Trophoblast cell (in vitro differentiated cells and primary cell): Measurements from ENCODE around the gene CDPF1.
"Not testable (repeated sequence)": the region's sequence is repeated elsewhere in the genome, so short reads cannot be mapped to it uniquely, and the experiment has no call there.

Experiments
- DNase-seq, 2 donors: peaks; one replicate each; pipeline ENCODE4 v3.0.0-alpha.2; 2016
- H2AFZ ChIP-seq: 2 replicates; pipeline ENCODE4 v1.6.1; 2013; ENCODE audit warnings: low read length, moderate library complexity, mild to moderate bottlenecking; ENCODE audit not compliant: insufficient read depth, poor library complexity
- H2AK5ac ChIP-seq: 2 replicates; pipeline ENCODE4 v1.6.1; 2013; ENCODE audit warnings: mild to moderate bottlenecking, low read length
- H2BK120ac ChIP-seq: 2 replicates; pipeline ENCODE4 v1.6.1; 2013; ENCODE audit warnings: low read length, mild to moderate bottlenecking, moderate library complexity; ENCODE audit not compliant: insufficient read depth, poor library complexity
- H2BK12ac ChIP-seq: 2 replicates; pipeline ENCODE4 v1.6.1; 2013; ENCODE audit warnings: mild to moderate bottlenecking, low read length, moderate library complexity
- H2BK5ac ChIP-seq: 2 replicates; pipeline ENCODE4 v1.6.1; 2013; ENCODE audit warnings: low read length, low read depth, moderate library complexity, mild to moderate bottlenecking; ENCODE audit not compliant: poor library complexity
- H3K14ac ChIP-seq: 2 replicates; pipeline ENCODE4 v1.6.1; 2013; ENCODE audit warnings: mild to moderate bottlenecking, low read length
- H3K18ac ChIP-seq: 2 replicates; pipeline ENCODE4 v1.6.1; 2013; ENCODE audit warnings: mild to moderate bottlenecking, low read length
- H3K23ac ChIP-seq: 2 replicates; pipeline ENCODE4 v1.6.1; 2013; ENCODE audit warnings: low read length
- H3K27ac ChIP-seq: 2 replicates; pipeline ENCODE4 v1.5.1; 2013; ENCODE audit warnings: low read depth, mild to moderate bottlenecking, inconsistent platforms, low read length, moderate library complexity
- H3K27me3 ChIP-seq: 2 replicates; pipeline ENCODE4 v1.6.1; 2013; ENCODE audit warnings: inconsistent platforms, mild to moderate bottlenecking, low read length, moderate library complexity; ENCODE audit not compliant: insufficient read depth
- H3K36me3 ChIP-seq, 2 experiments: 1 replicate in 1 of 2; 2 replicates in 1 of 2; pipeline ENCODE4 v1.6.1; 2013; ENCODE audit warnings: low read length in 2 of 2, mild to moderate bottlenecking in 2 of 2, moderate library complexity in 1 of 2; ENCODE audit not compliant: insufficient read depth in 2 of 2, control insufficient read depth in 1 of 2
- H3K4ac ChIP-seq: 2 replicates; pipeline ENCODE4 v1.6.1; 2013; ENCODE audit warnings: low read depth, mild to moderate bottlenecking, low read length, moderate library complexity
- H3K4me1 ChIP-seq, 2 experiments: 1 replicate in 1 of 2; 2 replicates in 1 of 2; pipeline ENCODE4 v1.6.1; 2013; ENCODE audit warnings: low read length in 2 of 2, mild to moderate bottlenecking in 2 of 2, moderate library complexity in 1 of 2; ENCODE audit not compliant: insufficient read depth in 2 of 2, control insufficient read depth in 1 of 2
- H3K4me2 ChIP-seq: 2 replicates; pipeline ENCODE4 v1.6.1; 2013; ENCODE audit warnings: inconsistent platforms, mild to moderate bottlenecking, low read length, moderate library complexity
- H3K4me3 ChIP-seq: 2 replicates; pipeline ENCODE4 v1.5.1; 2013; ENCODE audit warnings: mild to moderate bottlenecking, low read depth, low read length, inconsistent platforms
- H3K79me1 ChIP-seq: one replicate; pipeline ENCODE4 v1.6.1; 2013; ENCODE audit warnings: low read length
- H3K79me2 ChIP-seq: 2 replicates; pipeline ENCODE4 v1.6.1; 2013; ENCODE audit warnings: low read length, mild to moderate bottlenecking; ENCODE audit not compliant: control insufficient read depth, insufficient read depth, poor library complexity
- H3K9ac ChIP-seq: 2 replicates; pipeline ENCODE4 v1.6.1; 2013; ENCODE audit warnings: mild to moderate bottlenecking, low read length
- H3K9me3 ChIP-seq: 2 replicates; pipeline ENCODE4 v1.6.1; 2013; ENCODE audit warnings: low read depth, mild to moderate bottlenecking, control low read depth, inconsistent platforms, low read length; ENCODE audit not compliant: insufficient read depth
- H4K12ac ChIP-seq: 2 replicates; pipeline ENCODE4 v1.6.1; 2013; ENCODE audit warnings: low read depth, mild to moderate bottlenecking, low read length, moderate library complexity
- H4K8ac ChIP-seq: 2 replicates; pipeline ENCODE4 v1.6.1; 2013; ENCODE audit warnings: low read depth, mild to moderate bottlenecking, low read length, moderate library complexity
- H4K91ac ChIP-seq: one replicate; pipeline ENCODE4 v1.6.1; 2013; ENCODE audit warnings: low read depth, mild to moderate bottlenecking, low read length, moderate library complexity
- WGBS: extraction: QIAGEN DNeasy Blood & Tissue Kit; methylation state at CpG from one replicate; pipeline ENCODE4 v1.1.7; 2013; ENCODE audit warnings: missing lambda C conversion rate; ENCODE audit not compliant: insufficient read length, insufficient coverage; ENCODE audit errors: extremely low coverage; 5-methylcytosine and 5-hydroxymethylcytosine counted together

The CDPF1 gene

DNA sequence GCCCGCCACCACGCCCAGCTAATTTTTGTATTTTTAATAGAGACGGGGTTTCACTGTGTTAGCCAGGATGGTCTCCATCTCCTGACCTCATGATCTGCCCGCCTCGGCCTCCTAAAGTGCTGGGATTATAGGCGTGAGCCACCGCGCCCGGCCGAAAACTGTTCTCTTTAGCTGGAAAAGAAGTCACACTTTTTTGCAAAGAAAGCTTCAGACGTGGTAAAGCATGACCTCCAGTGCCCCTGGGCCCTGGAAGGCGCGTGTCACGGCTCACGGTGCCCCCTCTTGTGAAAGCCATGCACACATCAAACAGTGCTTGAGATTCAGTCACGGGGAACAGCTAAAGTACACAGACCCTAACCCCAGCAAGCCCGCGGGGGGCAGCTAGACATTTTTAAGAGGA, 51.3 kb downstream of the CDPF1 start:
- H3K9ac ChIP-seq, H3K36me3 ChIP-seq, H2BK12ac ChIP-seq, H3K4me3 ChIP-seq, H3K79me2 ChIP-seq, H3K9me3 ChIP-seq, H3K4ac ChIP-seq, H4K8ac ChIP-seq, H3K18ac ChIP-seq, H4K91ac ChIP-seq, H3K4me2 ChIP-seq, H3K79me1 ChIP-seq, H3K4me1 ChIP-seq, H4K12ac ChIP-seq, H2AK5ac ChIP-seq, H2BK5ac ChIP-seq, H2AFZ ChIP-seq, H3K14ac ChIP-seq, H3K27ac ChIP-seq, DNase-seq, H3K27me3 ChIP-seq, H2BK120ac ChIP-seq, H3K23ac ChIP-seq: not testable (repeated sequence)
- WGBS, result no CpG with 5 or more reads among the region's 18 CpGs

DNA sequence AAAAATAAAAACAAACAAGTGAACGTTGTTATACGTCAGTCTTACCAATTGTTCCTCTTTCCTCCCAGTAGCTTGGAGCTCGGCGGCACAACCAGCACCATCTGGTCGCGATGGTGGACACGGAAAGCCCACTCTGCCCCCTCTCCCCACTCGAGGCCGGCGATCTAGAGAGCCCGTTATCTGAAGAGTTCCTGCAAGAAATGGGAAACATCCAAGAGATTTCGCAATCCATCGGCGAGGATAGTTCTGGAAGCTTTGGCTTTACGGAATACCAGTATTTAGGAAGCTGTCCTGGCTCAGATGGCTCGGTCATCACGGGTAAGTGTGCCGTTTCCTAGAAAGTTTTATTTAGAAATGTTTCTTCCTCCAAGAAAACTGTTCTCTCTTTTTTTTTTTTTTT, 51.8 kb downstream of the CDPF1 start:
- Histone ChIP-seq H3K4me2 (no peak overlapping the region), H4K12ac (no peak overlapping the region), H3K14ac (no peak overlapping the region), H3K36me3 (no peaks in the 10 kb centered on the region), H3K4ac (no peak overlapping the region), H3K9me3 (no peaks in the 10 kb centered on the region), H2BK12ac (no peak overlapping the region), H3K23ac (no peak overlapping the region), H3K79me2 (no peaks in the 10 kb centered on the region), H3K27me3 (no peaks in the 10 kb centered on the region), H2BK5ac (no peak overlapping the region), H2AK5ac (no peak overlapping the region), H3K9ac (no peak overlapping the region), H3K79me1 (no peaks in the 10 kb centered on the region), H3K4me3 (no peak overlapping the region), H4K91ac (no peak overlapping the region), H2AFZ (no peak overlapping the region), H4K8ac (no peak overlapping the region), H3K27ac (no peak overlapping the region), H3K4me1 (no peaks in the 10 kb centered on the region), H2BK120ac (no peak overlapping the region), H3K18ac (no peak overlapping the region)
- no CpG with 5 or more reads among the region's 18 CpGs for WGBS
- no peak for DNase-seq

DNA sequence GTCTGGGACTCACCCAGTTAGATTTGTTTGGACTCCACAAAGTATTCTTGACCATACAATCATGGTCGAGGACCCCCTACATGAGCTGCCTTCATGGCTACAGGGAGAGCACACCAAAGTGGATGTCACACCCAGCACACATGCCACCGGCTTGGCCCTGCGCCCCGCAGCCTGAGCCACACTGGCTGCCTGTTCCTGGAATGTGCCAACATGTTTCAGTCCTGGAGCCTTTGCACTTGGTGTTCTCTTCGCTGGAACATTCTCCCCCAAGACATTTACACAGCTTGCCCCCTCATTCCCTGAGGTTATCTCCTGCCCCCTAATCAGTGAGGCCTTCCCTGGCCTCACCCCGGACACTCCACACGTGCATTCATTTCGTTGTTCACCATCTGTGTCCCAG, 53.8 kb downstream of the CDPF1 start:
- H3K4me1 ChIP-seq, result no peaks in the 10 kb centered on the region
- H4K91ac ChIP-seq, result no peak overlapping the region
- H2AFZ ChIP-seq, result no peak overlapping the region
- no peaks in the 10 kb centered on the region for H3K79me2 ChIP-seq
- no peaks in the 10 kb centered on the region for H3K36me3 ChIP-seq
- no peak overlapping the region for H2BK5ac ChIP-seq
- no peak overlapping the region for H3K23ac ChIP-seq
- no peak overlapping the region for H3K14ac ChIP-seq
- no peak overlapping the region for H3K27ac ChIP-seq
- H3K4me2 ChIP-seq, result no peak overlapping the region
- H3K4me3 ChIP-seq, result no peak overlapping the region
- H3K27me3 ChIP-seq, result no peaks in the 10 kb centered on the region
- H3K79me1 ChIP-seq, result no peaks in the 10 kb centered on the region
- DNase-seq, result no peak
- H3K9me3 ChIP-seq, result no peaks in the 10 kb centered on the region
- H2AK5ac ChIP-seq, result no peak overlapping the region
- no peak overlapping the region for H3K9ac ChIP-seq
- no CpG with 5 or more reads among the region's 8 CpGs for WGBS
- no peak overlapping the region for H2BK120ac ChIP-seq
- H3K18ac ChIP-seq, result no peak overlapping the region
- no peak overlapping the region for H4K8ac ChIP-seq
- no peak overlapping the region for H4K12ac ChIP-seq
- no peak overlapping the region for H2BK12ac ChIP-seq
- H3K4ac ChIP-seq, result no peak overlapping the region

DNA sequence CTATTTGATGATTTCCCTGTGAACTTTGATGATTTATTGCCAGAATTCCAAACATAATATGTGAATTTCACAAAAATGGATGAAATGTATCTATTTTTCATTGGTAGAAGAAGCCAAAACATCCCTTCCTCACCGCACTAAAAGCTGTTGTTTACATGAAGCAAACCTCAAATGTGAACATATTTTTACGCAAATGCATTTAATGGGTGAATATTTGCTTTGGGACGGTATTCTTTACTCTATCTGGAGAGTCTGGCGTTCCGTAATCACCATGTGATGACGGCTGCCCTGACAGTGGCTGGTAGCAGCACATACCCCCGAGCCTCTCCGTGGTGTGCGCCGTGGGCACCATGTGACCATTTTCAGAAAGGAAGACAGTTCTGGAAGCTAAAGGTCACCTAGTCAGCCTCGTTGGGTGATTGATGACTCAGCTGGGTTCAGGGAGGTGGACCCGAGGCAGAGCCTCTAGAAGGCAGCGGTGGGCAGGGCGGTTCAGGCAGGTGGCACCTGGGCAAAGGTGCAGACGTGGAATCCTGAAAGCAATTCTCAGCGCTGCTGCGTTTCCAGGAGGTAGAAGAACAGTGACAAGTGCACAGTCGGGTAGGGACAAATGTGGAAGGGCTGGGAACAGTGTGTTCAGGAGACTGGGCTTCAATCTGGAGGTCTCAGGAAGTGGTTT, 54.5 kb downstream of the CDPF1 start:
- Histone ChIP-seq H3K4me3 (no peak overlapping the region), H3K79me2 (no peaks in the 10 kb centered on the region), H3K4me1 (no peaks in the 10 kb centered on the region), H3K9ac (no peak overlapping the region), H3K4ac (no peak overlapping the region), H3K27ac (no peak overlapping the region), H4K8ac (no peak overlapping the region), H3K14ac (no peak overlapping the region), H3K79me1 (no peaks in the 10 kb centered on the region), H4K12ac (no peak overlapping the region), H3K36me3 (no peaks in the 10 kb centered on the region), H2BK5ac (no peak overlapping the region), H2AFZ (no peak overlapping the region), H2AK5ac (no peak overlapping the region), H3K23ac (no peak overlapping the region), H4K91ac (no peak overlapping the region), H3K9me3 (no peaks in the 10 kb centered on the region), H3K4me2 (no peak overlapping the region), H3K27me3 (no peaks in the 10 kb centered on the region), H2BK12ac (no peak overlapping the region), H2BK120ac (no peak overlapping the region), H3K18ac (no peak overlapping the region)
- no CpG with 5 or more reads among the region's 18 CpGs for WGBS
- no peak for DNase-seq
